ENCODE data around the gene TSHZ3.

The TSHZ3 gene

DNA sequence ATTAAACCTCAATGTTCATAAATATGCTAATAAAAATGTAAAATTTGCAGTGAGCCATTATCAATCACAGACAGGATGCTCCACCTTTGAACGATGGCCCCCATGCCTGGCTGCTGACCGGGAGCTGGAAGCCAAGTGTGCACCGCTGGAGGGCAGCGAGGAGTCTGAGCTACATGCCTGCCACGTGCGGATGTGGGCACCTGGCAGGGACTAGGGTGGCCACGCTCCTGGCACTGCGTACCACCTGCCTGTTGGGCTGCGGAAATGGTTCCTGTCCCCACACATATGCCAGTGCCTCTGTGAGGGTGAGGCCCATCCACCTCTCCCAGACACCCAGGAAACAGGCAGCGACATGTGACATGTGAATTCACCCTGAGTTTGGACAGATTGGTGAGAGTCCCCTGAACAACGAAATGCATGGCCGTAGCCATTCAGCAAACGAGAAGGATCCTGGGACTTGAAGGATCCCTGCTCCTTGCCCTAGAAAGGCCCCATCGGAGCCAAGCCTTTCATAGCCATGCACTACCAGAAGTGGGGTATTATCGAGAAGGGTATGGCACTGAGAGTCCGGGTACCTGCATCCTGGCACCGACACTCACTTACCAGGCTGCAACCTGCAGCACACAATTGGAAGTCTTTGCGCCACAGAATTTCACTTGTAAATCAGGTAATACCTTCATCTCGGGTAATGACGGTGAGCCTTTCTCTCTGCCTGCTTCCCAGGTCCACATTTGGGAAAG is 35.8 kb downstream of the TSHZ3 start:
- DNase-seq (ENCODE audit: low spot score) = no peak

DNA sequence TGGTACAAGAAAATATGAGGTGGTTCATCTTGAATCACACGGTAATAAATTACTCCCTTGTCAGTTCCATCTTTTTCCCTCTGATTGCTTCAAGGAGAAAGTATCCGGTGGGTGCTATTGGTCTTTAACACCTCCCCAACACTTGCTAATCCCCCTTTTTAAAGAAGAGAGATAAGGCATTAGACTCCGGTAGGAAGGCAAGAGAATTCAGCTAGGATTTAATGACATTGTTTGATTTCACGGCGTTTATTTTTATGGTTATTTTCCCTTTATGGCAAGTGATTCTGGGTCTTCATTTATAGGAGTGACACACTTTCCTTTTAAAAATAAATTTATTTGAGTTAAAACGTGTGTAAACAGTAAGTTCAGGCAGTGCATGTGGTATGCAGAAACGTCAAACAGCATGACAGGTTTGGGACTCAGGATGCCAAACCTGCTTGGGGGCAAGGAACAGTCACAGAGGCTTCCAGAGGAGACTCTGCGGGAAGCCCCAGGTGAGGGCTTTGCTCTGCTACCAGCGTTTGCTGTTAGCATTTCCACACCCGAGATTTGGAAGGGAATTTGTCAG is 36.5 kb downstream of the TSHZ3 start:
- DNase-seq (ENCODE audit: low spot score) = no peak

DNA sequence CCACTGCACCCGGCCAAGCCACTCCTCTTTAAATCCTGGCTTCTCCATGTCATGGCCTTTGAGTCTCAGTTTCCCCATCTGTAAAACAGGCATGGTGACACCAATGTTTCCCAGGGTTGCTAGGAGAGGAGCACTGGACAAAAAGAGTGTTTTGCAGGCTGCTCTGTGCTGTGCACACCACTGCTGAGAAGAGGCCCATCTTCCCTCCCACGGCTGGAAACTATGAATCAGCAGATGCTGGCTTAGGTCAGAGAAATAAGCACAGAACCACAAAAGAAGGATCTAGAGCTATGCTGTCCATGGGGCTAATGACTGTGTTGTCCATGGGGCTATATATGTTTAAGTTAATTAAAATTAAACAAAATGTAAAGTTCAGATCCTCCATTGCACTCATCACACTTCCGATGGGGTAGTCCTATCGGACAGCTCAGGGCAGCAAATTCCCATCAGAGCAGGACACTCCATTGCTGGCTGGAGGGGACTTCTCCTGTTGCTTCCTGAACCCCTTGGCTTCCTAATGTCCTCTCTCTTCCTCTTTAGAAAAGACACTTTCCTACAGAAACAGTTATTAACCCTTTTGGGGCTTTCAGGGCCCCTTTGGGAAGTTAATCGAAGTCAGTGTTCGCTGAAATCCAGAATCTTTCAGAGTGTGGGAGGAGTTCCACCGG is 37.1 kb downstream of the TSHZ3 start:
- DNase-seq (ENCODE audit: low spot score) = no peak

DNA sequence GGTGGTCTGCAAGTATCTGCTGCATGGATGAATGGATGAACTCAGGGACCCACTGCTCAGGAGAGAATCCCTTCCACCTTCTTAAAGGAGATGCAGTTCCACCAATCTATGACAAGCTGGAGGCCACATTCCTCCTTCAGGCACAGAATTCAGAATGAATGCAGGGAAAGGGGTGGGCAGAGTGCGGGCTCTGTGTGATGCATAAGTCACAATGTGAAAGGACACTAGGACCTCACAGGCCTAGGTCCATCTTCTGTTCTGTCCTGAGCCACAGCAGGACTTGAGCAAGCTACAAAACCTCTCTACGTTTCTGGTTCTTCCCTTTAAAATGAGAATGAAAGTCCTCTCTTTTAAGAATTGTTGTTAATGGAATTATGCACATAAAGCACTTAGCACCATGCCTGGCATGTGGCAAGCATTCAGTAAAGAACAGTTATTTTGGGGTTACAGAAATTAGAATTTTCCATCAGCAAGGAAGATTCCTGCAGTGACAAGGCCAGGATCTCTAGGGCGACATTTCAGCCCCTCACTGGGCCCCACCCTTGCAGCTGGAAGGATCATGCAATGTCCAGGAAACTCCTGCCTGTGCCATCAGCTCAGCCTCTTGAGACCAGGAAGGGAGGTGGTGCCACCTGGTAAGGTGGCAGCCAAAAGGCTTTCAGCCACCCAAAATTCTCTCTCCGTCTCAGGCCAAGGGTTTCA is 38.7 kb downstream of the TSHZ3 start:
- DNase-seq (ENCODE audit: low spot score) = no peak

DNA sequence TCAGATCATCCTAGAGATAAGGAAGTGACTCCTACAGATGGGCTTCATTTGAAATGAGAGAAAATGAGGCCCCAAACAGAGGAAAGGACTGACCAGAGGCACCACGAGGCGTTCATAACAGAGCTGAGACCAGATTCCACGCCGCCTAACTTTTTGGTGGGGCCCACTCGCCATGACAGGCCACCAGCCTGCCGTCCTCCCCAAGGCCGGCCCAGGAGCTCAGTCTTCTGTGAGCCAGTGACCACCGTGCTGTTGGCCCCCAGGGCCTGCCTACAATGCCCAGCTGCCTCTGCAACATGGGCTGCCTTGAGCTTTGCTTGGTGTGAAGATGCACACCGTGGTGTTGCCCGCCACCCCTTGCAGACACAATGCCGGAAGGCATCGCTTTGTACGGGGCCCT is 40.5 kb downstream of the TSHZ3 start:
- DNase-seq (ENCODE audit: low spot score) = no peak

DNA sequence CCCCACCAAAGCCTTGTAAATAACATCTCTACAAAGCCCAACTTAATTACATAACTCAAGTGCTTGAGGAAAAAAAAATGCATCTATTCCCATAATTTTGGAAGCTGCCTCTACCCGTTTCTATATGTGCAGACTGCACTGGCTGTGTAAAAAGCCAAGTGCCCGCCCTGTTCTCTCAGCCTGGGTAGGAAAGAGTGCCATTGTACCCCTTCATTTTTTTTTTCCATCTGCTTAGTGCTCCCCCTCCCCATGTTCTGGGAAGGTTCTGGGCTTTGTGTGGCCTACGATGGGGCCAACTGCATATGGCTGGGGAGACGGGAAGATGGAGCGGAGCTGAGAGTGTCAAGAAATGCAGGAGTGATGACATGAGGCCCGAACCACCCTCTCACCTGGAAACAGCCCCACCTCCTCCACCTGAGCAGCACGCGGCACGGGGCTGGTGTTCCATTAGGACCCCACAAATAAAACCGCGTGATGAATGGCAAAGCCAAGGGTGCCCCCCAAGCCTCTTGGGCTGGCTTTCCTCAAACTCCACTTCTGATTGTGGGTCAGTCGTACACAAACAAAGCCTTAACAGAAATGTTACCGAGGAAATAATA is 42.1 kb downstream of the TSHZ3 start:
- DNase-seq (ENCODE audit: low spot score) = no peak

DNA sequence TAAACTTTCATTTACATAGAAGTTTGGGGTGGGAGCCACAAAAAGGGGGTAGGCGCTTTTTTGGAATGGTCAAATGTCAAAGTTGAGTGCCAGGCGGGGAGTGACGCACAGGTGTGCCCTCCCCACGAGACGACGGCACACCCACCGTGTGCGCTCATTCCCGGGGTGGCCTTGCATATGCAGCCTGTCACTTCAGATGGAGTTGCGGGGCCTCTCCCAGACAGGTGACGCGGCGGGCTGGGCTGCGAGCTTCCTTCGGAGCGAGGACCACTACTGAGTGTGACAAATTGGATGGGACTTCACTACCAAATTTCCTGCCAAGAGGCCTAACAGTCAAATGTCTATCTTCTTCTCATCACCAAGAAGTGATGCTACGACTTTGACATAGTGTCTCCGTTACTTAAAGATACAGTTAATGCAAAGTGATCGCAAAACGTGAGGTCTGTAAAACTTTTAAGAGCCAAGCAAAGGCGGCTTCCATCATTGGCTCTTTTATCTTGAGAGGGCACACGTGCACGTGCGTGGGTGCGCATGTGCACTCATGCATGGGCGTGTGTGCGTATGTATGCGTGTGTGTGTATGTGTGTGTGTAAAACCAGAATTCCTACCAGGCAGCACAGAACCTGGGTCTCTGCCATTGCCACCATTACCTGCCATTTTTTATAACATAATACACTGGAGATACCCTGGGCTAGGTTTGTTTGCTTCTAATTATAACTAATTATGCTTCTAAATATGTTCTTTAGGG is 43.1 kb downstream of the TSHZ3 start:
- no peak for DNase-seq (ENCODE audit: low spot score)

DNA sequence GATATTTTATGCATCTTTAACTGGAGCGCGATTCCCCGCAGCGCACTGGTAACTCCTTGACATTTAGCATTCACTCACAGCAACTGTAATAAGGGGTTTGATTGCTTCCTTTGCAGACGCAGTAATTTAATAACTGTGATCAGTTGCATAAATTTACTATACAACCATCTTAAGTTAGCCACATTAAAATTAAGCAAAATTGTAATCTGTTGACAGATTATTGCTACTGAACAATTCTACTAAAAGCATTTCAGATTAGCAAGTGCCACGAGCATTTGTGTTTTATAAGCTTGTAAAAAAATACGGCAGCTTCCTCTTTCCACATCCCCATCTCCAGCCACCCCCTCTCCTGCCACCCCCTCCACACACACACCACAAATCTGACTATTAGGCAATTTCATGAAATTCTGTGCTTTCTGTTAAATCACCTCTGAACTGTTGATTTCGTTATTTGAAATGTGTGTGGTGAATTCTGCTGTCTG is 44.4 kb downstream of the TSHZ3 start:
- no peak for DNase-seq (ENCODE audit: low spot score)

DNA sequence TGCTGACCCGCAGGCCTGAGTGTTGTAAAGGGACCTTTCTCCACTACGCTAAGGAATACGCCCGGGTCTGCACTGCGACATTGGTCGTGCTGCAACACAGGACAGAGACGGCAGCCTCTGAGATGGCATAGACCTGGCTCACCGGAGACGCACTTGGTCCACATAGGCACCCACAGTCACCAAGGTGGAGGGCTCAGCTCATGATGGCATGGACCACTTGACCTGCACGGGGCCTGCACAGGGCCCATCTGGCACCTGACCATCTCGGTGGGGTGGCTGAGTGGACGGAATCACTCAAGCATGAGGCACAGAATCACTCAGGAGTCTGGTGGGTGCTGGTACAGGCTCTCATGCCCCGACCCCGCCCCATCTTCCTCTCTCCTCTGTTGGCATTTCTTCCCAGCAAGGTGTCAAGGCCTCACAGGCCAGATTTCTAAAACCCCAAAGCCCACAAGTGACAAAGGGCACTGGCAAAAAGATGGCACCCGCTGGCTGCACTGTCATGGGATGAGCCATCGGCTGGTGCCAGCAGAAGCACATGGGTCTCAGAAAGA is 45.9 kb downstream of the TSHZ3 start:
- no peak for DNase-seq (ENCODE audit: low spot score)

DNA sequence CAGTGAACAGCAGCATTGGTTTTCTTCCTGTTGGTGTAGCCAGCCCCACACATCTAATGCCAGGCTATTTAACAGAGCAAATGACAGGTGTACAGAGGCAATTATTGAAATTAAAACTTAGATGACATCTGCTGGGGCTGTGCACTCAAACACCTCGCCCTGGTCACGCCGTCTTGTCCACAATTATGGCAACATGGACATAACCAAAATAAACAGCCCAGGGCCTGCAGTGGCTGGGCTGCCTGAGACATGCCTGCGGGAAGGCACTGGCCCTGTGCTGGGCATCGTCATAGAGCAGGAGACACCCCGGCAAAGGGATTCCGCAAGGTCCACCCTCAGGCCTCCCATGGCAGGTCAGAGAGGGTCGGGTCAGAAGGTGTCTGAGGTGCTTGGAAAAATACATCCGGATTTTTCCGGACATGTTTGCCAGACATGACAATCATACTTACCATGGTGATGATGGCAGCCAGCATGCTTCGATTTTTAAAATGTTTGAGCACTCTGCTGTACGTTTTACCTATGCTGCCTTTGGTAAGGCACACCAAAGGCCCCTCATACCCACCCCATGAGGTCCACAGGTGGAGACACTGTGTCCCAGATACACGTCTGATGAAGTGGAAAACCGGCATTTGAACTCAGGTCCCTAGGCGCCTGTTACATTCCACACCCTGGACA is 47.8 kb downstream of the TSHZ3 start:
- DNase-seq (ENCODE audit: low spot score) = no peak

DNA sequence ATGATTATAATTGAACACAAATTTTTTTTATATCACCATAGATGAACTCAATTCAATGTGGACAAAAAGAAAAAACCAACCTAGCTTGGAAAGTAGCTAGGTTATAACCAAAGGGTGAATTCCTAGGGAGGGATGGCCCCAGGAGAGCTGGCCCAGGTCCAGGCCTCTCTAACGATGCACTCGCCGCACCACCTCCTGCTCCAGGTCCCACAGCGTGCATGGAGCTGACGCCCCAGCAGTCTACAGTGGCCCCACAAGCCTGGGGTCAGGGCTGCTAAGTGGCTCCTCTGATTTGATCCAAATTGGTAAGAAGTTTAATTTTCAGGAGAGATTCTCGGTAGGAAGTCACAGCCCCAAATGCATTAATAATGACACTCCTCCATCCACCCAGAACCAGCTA is 48.8 kb downstream of the TSHZ3 start:
- no peak for DNase-seq (ENCODE audit: low spot score)

DNA sequence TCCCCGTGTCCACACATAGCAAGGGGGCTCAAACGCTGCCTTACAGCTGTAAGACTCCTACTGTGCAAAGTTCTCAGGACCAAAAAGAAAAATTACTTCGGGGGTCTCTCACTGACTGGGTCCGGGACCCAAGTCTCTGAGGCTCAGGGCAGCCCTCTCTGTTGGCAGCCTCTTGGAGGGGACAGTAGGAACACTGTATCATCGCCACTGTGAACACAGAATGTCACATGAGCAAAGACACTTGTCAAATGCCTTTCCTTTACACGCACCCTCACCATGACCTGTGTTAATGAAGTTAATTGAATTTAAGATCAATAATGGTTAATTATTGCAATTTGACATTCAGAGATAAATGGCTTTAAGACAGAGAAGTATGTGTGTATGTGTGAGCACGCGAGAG is 49.6 kb downstream of the TSHZ3 start:
- DNase-seq (ENCODE audit: low spot score) = no peak

DNA sequence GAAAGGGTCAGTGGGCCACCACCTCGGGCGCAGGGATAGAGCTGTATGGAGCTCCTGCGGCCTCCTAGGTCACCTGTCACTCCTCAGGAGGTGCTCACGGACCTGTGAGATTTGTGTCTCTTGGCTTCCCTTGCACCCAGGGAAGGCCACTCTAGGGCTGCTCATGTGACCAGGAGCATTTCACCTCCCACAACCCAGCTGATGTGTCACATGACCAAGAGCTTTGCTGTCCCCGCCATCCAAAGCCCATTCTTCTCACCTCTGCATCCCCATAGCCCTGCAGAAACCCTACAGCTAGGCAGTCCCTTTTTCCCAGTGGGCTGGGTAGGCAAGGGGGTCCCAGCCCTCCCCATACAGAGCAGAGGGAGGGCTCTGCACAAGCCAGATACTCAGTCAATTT is 51.2 kb downstream of the TSHZ3 start:
- no peak for DNase-seq (ENCODE audit: low spot score)

DNA sequence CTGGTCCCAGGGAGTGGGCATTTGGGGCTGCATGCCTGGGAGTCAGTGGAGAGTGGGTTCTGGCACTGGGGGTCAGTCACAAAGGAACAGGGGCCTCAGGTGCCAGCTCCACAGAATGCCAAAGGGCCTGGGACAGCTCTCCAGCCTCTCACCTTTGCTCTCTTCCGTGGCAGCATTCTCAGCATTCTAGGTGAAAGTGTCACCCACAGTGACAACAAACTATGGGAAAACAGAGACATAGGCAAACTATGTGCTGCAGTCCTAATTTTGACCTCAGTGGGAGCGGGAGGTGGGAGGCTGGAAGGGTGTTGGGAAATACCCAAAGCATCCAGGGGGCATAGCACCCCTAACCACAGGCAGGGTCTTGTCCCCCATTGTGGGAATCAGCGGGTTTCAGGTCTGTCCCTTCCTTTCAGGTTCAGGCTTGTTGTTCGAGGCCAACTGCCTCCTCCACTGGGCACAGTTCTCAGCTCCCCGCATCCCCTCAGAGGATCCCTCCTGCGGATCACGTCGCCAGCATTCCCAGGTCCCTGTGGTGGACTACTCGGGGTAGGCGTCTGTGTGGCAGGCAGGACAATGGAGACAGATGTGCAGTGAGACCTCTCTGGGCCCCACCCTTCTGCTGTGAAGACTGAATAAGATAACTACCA is 52.4 kb downstream of the TSHZ3 start:
- no peak for DNase-seq (ENCODE audit: low spot score)

DNA sequence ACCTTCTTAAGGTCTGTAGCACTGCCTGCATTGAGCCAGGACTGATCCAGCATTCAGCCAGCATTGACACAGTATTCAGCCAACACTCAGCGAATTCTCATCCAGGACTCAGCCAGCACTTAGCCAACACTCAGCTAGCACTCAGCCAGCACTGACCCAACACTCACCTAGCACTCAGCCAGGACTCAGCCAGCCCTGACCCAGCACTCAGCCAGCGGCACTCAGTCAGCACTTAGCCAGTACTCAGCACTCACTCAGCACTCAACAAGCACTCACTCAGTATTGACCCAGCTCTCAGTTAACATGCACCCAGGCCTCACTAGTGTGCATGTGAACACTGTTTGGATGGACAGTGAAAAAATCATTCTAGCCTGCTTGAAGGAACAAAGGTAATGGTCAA is 55.0 kb downstream of the TSHZ3 start:
- no peak for DNase-seq (ENCODE audit: low spot score)

DNA sequence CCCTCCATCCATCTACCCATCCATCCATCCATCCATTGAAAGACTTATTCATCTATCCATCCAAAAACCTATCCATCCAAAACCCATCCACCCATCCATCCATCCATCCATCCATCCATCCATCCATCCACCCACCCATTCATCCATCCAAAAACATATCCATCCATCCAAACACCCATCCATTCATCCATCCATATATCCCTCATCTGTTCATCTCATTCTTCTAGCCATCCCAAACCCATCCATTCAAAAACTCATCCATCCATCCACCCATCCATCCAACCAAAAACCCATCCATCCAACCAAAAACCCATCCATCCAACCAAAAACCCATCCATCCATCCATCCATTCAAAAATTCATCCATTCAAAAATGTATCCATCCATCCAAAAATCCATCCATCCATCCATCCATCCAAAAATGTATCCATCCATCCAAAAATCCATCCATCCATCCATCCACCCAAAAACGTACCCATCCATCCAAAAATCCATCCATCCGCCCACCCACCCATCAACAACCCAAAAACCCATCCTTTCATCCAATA is 56.5 kb downstream of the TSHZ3 start:
- no peak for DNase-seq (ENCODE audit: low spot score)

DNA sequence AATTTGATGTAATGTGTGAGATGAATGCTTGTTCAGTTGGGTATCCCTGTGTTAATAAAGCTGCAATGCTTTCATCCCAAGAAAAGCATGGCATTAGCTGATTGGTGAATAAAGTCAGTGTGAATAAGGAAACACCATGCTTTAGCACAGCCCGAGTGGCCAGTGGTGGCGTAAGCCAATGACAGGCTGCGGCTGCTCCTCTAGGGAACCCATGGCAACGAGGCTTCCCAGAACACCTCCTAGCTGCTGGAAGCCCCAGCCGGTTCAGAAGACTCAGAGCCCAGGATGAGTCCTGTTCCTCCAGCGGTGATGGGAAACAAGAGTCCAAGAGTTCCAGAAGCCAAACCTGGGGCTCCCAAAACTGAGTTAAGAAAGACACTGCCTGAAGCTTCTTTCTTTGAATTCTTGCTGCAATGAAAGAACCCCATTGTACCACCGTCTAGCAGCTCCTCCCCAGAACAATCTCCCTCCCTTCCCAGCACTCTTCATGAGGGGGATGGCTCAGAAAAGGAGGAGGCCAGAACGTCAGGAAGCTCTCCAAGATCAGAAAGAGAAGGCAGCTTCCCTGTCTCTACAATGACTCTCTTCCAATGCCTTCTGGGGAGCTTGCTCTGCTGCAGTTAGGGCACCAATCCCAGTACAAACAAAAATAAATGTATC is 58.2 kb downstream of the TSHZ3 start:
- DNase-seq (ENCODE audit: low spot score) = no peak

DNA sequence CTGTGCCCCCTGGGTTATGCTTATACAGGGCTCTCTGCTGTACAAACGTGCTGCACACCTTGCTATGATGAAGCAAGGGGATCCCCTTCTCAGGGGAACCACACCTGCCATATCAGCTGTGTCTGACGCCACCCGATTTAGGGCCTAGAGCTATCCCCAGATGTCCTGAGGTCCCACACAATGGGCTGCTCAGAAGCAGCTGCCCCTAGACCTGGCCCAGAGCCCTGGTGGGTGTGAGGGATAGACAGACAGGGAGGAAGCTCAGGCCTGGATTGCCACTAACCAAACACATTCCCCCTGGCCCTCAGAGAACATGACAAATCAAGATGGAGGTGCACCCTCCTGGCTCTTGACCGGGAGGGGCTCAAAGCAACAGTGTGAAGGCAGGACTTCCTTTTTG is 59.3 kb downstream of the TSHZ3 start:
- DNase-seq (ENCODE audit: low spot score) = no peak

DNA sequence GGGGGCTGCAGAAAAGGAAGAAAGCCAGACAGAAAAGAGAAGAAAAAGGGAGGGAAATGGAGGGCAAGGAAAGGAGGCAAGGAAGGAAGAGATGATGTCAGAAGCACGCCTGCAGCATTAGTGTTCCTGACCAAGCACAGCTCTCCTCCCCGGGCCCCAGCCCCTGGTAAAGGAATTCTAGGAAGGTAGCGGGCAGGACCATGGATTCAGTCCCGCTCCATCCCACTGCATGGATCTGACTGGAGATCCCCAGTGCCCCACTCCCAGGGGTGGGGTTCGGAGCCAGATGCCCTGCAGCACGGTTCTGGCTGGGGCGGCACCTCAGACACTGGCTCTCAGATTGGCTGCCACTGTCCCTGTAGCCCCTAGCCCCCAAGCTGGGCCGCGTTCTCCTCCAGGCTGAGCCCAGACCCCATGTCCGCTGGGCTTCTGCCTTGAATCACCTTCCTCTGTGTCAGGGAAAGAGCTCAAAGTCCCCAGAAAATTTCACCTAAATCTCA is 59.8 kb downstream of the TSHZ3 start:
- DNase-seq (ENCODE audit: low spot score) = no peak

Data from D341Med (cell line).